DND-41 (cell line): ENCODE measurements around the gene RIMKLB.
"Not testable (repeated sequence)": the region's sequence is repeated elsewhere in the genome, so short reads cannot be mapped to it uniquely, and the experiment has no call there.

ENCODE experiments used
- ATAC-seq: fragments of 200-7000 bp; cut with Tn5 transposase; 3 replicates; pipeline ENCODE4 v1.9.1; 2021; ENCODE audit warnings: low read depth; ENCODE audit not compliant: insufficient read depth
- DNase-seq: peaks from one replicate; pipeline ENCODE4 v3.0.0-alpha.2; 2020
- H2AFZ ChIP-seq: 2 replicates; pipeline ENCODE4 v1.6.0; 2012; ENCODE audit warnings: low read depth, low read length
- H3K27ac ChIP-seq: 2 replicates; pipeline ENCODE4 v1.5.1; 2012; ENCODE audit warnings: low read length, inconsistent platforms
- H3K27me3 ChIP-seq: fragments of 200-600 bp; sonication (generic); 2 replicates; pipeline ENCODE4 v1.6.0; 2012; ENCODE audit warnings: low read length, mild to moderate bottlenecking, inconsistent platforms; ENCODE audit not compliant: insufficient read depth, poor library complexity
- H3K36me3 ChIP-seq: 2 replicates; pipeline ENCODE4 v1.5.1; 2012; ENCODE audit warnings: low read length, inconsistent platforms; ENCODE audit not compliant: insufficient read depth
- H3K4me1 ChIP-seq: 2 replicates; pipeline ENCODE4 v1.5.1; 2012; ENCODE audit warnings: mild to moderate bottlenecking, low read length; ENCODE audit not compliant: insufficient read depth
- H3K4me2 ChIP-seq: 2 replicates; pipeline ENCODE4 v1.6.0; 2012; ENCODE audit warnings: mild to moderate bottlenecking, moderate library complexity, low read length, inconsistent platforms; ENCODE audit not compliant: insufficient read depth
- H3K4me3 ChIP-seq, 2 experiments: fragments of 200-600 bp in 1 of 2; shearing (Covaris generic) in 1 of 2; 2 replicates each; pipeline ENCODE4 v1.5.1; 2012 to 2016; ENCODE audit warnings: inconsistent platforms in 2 of 2, low read length in 2 of 2, mild to moderate bottlenecking in 2 of 2, low read depth in 1 of 2, moderate library complexity in 1 of 2
- H3K79me2 ChIP-seq: 2 replicates; pipeline ENCODE4 v1.6.0; 2012; ENCODE audit warnings: low read length, inconsistent platforms; ENCODE audit not compliant: insufficient read depth
- H3K9ac ChIP-seq: 2 replicates; pipeline ENCODE4 v1.6.0; 2012; ENCODE audit warnings: low read depth, mild to moderate bottlenecking, inconsistent platforms, low read length, moderate library complexity
- H3K9me3 ChIP-seq: 2 replicates; pipeline ENCODE4 v1.5.1; 2012; ENCODE audit warnings: low read length, moderate library complexity, mild to moderate bottlenecking, inconsistent platforms; ENCODE audit not compliant: insufficient read depth, severe bottlenecking
- H4K20me1 ChIP-seq: 2 replicates; pipeline ENCODE4 v1.6.0; 2012; ENCODE audit warnings: low read length; ENCODE audit not compliant: insufficient read depth
- EZH2 ChIP-seq: IDR thresholded peaks from 3 replicates; pipeline ENCODE4 v1.6.1; 2012; ENCODE audit warnings: borderline replicate concordance, low read depth, mild to moderate bottlenecking, moderate library complexity, low read length, inconsistent platforms; ENCODE audit not compliant: severe bottlenecking
- TF ChIP-seq, protein P1 (sequence below): IDR thresholded peaks from 2 replicates; pipeline ENCODE4 v1.5.1; 2012; ENCODE audit warnings: borderline replicate concordance, low read length, moderate library complexity, mild to moderate bottlenecking; ENCODE audit not compliant: poor library complexity, severe bottlenecking; ENCODE audit errors: extremely low read depth

The RIMKLB gene

DNA sequence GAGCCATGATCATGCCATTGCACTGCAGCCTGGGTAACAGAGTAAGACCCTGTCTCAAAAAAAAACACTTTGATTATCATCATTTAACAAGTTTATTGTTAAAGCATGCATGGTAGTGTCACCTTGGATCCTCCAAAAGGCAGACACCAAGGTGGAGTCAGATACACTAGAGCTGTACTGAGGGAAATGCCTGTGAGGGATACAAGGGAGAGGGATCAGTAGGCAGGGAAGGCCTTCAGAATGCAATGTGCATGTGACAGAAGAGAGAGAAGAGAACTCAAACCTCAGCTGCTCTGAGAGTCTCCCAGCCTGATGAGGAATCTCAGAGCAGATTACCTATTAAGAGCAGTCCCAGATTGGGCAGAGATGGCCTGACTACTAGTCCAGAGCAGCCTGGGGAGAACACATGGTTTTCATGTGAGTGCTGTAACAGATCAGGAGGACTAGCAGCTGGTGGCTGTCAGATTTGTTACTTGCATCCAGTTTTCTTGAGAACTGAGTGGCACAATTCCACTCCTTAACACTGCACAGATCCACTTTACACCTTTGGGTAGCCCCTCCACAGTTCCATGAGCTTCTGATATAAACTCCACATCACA lies 86.6 kb downstream of the RIMKLB start:
- Histone ChIP-seq H3K9ac (no peak overlapping the region), H3K9me3 (no peaks in the 10 kb centered on the region), H3K4me1 (no peaks in the 10 kb centered on the region), H2AFZ (no peak overlapping the region), H3K79me2 (no peaks in the 10 kb centered on the region), H3K27me3 (no peaks in the 10 kb centered on the region), H3K27ac (no peak overlapping the region), H4K20me1 (no peaks in the 10 kb centered on the region), H3K36me3 (peaks cover 7% of the 10 kb centered on the region; the same call in 1 of the 2 replicates), H3K4me2 (no peak overlapping the region), H3K4me3 (no peak overlapping the region)
- no peak for DNase-seq
- TF ChIP-seq, protein P1, sequence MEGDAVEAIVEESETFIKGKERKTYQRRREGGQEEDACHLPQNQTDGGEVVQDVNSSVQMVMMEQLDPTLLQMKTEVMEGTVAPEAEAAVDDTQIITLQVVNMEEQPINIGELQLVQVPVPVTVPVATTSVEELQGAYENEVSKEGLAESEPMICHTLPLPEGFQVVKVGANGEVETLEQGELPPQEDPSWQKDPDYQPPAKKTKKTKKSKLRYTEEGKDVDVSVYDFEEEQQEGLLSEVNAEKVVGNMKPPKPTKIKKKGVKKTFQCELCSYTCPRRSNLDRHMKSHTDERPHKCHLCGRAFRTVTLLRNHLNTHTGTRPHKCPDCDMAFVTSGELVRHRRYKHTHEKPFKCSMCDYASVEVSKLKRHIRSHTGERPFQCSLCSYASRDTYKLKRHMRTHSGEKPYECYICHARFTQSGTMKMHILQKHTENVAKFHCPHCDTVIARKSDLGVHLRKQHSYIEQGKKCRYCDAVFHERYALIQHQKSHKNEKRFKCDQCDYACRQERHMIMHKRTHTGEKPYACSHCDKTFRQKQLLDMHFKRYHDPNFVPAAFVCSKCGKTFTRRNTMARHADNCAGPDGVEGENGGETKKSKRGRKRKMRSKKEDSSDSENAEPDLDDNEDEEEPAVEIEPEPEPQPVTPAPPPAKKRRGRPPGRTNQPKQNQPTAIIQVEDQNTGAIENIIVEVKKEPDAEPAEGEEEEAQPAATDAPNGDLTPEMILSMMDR, result no peak
- TF ChIP-seq EZH2, result no peak
- peak; percentile 24; the same call in 1 of the 3 replicates for ATAC-seq

DNA sequence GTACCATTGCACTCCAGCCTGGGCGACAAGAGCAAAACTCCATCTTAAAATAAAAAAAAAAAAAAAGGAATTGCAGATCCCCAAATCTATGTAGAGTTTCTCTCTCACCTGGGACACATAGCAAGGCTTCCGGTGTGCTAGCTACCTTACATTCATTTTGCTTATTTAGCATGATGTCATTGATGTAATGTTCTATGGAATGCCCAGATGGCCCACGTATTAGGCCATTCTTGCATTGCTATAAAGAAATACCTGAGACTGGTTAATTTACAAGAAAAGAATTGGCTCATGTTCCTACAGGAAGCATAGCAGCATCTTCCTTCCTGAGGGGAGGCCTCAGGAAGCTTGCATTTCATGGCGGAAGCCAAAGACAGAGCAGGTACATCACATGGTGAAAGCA lies 87.7 kb downstream of the RIMKLB start:
- H2AFZ ChIP-seq, result no peak overlapping the region
- H3K27me3 ChIP-seq, result no peaks in the 10 kb centered on the region
- no peak overlapping the region for H3K27ac ChIP-seq
- H3K9ac ChIP-seq, result no peak overlapping the region
- no peak for TF ChIP-seq EZH2
- TF ChIP-seq, protein P1, result no peak
- no peaks in the 10 kb centered on the region for H3K4me1 ChIP-seq
- no peak for DNase-seq
- no peaks in the 10 kb centered on the region for H3K79me2 ChIP-seq
- no peaks in the 10 kb centered on the region for H3K9me3 ChIP-seq
- ATAC-seq, result no peak
- no peak overlapping the region for H3K4me3 ChIP-seq
- H3K4me2 ChIP-seq, result no peak overlapping the region
- H4K20me1 ChIP-seq, result no peaks in the 10 kb centered on the region
- H3K36me3 ChIP-seq, result peaks cover 7% of the 10 kb centered on the region; the same call in 1 of the 2 replicates

DNA sequence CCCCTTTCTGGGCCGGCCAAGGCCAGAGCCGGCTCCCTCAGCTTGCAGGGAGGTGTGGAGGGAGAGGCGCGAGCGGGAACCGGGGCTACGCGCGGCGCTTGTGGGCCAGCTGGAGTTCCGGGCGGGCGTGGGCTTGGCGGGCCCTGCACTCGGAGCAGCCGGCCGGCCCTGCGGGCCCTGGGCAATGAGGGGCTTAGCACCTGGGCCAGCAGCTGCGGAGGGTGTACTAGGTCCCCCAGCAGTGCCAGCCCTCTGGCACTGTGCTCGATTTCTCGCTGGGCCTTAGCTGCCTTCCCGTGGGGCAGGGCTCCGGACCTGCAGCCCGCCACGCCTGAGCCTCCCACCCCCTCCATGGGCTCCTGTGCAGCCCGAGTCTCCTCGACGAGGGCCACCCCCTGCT lies 89.4 kb downstream of the RIMKLB start:
- H4K20me1 ChIP-seq, H3K4me1 ChIP-seq, H3K36me3 ChIP-seq, DNase-seq, H3K4me2 ChIP-seq, H3K9ac ChIP-seq, H3K79me2 ChIP-seq, H2AFZ ChIP-seq, H3K9me3 ChIP-seq, ATAC-seq, H3K27ac ChIP-seq, H3K27me3 ChIP-seq, H3K4me3 ChIP-seq: not testable (repeated sequence)

DNA sequence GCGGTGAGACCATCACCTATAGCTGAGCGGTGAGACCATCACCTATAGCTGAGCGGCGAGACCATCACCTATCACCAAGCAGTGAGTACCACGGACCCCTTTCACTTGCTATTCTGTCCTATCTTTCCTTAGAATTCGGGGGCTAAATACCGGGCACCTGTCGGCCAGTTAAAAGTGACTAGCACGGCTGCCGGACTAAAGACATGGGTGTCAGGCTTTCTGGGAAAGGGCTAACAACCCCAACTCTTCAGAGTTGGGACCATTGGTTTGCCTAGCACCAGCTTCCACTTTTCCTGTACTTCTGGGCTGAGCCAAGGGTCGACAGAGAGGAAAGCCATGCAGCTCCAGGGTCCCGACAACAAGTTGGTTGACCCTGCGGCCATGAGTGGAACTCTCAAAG lies 90.9 kb downstream of the RIMKLB start:
- not testable (repeated sequence) for H3K9me3 ChIP-seq, H3K36me3 ChIP-seq, H3K4me2 ChIP-seq, H3K4me1 ChIP-seq, H3K79me2 ChIP-seq, H3K27ac ChIP-seq, H3K27me3 ChIP-seq, H4K20me1 ChIP-seq, ATAC-seq, H2AFZ ChIP-seq, DNase-seq, H3K9ac ChIP-seq, H3K4me3 ChIP-seq

DNA sequence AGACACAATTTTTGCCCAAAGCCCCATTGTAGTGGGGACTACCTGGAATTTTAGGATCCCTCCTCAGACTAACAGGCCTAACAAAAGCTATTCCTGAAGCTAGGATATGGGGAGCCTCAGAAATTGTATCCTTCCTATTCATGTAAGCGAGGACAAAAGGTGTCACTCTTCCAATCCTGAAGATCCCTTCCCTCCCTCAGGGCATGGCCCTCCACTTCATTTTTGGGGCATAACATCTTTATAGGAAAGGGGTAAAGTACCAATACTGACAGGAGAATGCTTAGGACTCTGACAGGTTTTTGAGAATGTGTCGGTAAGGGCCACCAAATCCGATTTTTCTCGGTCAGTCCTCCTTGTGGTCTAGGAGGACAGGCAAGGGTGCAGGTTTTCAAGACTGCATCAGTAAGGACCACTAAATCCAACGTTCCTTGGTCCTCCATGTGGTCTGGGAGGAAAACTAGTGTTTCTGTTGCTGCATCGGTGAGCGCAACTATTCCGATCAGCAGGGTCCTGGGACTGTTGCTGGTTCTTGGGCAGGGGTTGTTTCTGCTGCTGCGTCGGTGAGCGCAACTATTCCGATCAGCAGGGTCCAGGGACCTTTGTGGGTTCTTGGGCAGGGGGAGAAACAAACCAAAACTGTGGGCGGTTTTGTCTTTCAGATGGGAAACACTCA lies 91.7 kb downstream of the RIMKLB start:
- not testable (repeated sequence) for H3K79me2 ChIP-seq, H3K9ac ChIP-seq, H3K4me3 ChIP-seq, DNase-seq, H3K4me1 ChIP-seq, ATAC-seq, H3K4me2 ChIP-seq, H3K27me3 ChIP-seq, H3K9me3 ChIP-seq, H2AFZ ChIP-seq, H4K20me1 ChIP-seq, H3K36me3 ChIP-seq, H3K27ac ChIP-seq

DNA sequence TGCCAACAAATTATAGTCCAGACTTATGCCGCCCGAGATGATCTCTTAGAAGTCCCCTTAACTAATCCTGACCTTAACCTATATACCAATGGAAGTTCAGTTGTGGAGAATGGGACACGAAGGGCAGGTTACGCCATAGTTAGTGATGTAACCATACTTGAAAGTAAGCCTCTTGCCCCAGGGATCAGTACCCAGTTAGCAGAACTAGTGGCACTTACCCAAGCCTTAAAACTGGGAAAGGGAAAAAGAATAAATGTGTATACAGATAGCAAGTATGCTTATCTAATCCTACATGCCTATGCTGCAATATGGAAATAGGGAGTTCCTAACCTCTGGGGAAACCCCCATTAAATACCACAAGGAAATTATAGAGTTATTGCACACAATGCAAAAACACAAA lies 95.4 kb downstream of the RIMKLB start:
- not testable (repeated sequence) for ATAC-seq, DNase-seq, H3K4me3 ChIP-seq, H3K4me1 ChIP-seq, H3K36me3 ChIP-seq, H3K9ac ChIP-seq, H3K27ac ChIP-seq, H4K20me1 ChIP-seq, H3K4me2 ChIP-seq, H3K79me2 ChIP-seq, H3K9me3 ChIP-seq, H3K27me3 ChIP-seq, H2AFZ ChIP-seq
